ENCODE data around the gene ZFPM1.
A peak's percentile ranks its signal among the peaks of the same experiment; 100 is the strongest.

Gene ZFPM1

GRCh38 chr16:88548131-88548874, 95.2 kb downstream of the ZFPM1 start:
- DNase-seq: no peak

GRCh38 chr16:88548985-88549384, 95.9 kb downstream of the ZFPM1 start:
- DNase-seq: no peak

GRCh38 chr16:88549671-88550245, 96.7 kb downstream of the ZFPM1 start:
- DNase-seq: no peak

DNA sequence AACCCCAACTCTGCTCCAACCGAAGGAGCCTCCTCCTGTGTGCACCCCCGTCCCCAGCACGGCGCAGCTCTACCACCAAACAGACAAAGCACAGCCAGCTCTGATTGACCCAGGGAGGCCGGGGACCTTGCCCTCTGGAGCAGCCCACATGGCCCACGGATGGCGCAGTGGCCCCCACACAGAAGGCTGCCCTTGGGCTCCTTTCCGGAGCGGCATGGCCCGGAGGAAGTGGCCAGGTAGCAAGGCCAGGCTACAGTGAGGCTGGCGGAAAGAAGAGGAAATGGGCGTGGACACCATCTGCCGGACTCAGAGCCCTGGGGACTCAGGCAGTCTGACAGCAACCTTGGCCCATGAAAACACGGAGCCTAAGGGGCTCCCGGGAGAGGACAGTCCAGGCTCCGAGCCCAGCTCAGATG, 97.2 kb downstream of the ZFPM1 start:
- DNase-seq: no peak

- DNase-seq: no peak
Observed at GRCh38 chr16:88552166-88552565, 99.1 kb downstream of the ZFPM1 start.

GRCh38 chr16:88552815-88553214, 99.7 kb downstream of the ZFPM1 start:
- DNase-seq: no peak

DNA sequence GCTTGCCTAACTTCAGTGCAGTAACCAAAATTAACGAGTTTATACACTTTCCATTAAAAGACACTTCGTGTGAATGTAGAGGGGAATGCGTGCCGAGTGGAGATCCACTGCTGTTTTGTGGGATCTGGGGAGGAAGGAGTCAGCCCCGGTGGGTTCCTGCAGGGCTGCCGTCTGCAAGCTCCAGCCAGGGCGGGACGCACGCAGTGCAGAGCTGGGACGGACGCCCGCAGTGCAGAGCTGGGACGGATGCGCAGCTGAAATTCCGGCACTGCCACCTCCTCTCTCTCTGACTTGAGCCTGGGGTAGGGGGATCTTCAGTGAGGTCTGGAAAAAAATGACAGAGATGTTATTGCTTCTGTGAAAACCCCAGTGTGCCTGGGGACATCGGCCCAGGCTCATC, 100.7 kb downstream of the ZFPM1 start:
- DNase-seq: no peak

- no peak for DNase-seq
Observed at GRCh38 chr16:88554711-88555264, 101.7 kb downstream of the ZFPM1 start.

GRCh38 chr16:88556294-88556988, 103.4 kb downstream of the ZFPM1 start:
- DNase-seq: no peak

DNA sequence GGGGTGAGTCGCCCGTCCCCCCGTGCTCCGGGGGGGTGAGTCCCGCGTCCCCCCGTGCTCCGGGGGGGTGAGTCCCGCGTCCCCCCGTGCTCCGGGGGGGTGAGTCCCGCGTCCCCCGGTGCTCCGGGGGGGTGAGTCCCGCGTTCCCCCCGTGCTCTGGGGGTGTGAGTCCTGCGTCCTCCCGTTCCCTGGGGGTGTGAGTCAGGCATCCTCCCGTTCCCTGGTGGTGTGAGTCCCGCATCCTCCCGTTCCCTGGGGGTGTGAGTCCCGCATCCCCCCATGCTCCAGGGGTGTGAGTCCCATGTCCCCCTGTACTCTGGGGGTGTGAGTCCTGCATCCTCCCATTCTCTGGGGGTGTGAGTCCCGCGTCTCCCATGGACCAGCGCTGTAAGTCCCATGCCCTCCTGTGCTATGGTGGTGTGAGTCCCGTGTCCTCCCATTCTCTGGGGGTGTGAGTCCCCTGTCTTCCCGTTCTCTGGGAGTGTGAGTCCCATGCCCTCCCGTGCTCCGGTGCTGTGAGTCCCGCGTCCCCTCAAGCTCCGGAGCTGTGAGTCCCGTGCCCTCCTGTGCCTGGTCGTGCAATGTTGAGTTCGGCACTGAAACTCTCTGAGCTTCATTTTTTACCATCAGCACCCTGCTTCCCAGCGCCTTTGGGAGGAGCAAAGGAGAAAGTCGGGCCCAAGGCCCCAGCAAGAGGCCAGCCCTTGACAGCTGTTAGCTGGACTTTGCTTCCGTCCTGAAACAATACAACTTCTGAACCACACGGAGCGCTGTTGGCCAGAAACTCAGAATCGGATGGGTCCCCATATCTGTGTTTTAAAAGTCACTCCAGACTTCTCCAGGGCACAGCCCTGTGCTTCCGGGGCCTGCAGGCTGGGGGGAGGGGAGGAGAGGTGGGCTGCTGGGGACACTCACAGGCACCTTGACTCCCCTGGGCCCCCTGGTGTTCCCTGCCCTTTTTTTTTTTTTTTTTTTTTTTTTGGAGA, 105.7 kb downstream of the ZFPM1 start:
- no peak for DNase-seq

- DNase-seq: no peak
Observed at GRCh38 chr16:88560714-88561484, 107.8 kb downstream of the ZFPM1 start.

GRCh38 chr16:88561485-88562359, 108.6 kb downstream of the ZFPM1 start:
- peak; percentile 50 for DNase-seq

GRCh38 chr16:88566158-88566557, 113.1 kb downstream of the ZFPM1 start:
- peak; percentile 45 for DNase-seq

DNA sequence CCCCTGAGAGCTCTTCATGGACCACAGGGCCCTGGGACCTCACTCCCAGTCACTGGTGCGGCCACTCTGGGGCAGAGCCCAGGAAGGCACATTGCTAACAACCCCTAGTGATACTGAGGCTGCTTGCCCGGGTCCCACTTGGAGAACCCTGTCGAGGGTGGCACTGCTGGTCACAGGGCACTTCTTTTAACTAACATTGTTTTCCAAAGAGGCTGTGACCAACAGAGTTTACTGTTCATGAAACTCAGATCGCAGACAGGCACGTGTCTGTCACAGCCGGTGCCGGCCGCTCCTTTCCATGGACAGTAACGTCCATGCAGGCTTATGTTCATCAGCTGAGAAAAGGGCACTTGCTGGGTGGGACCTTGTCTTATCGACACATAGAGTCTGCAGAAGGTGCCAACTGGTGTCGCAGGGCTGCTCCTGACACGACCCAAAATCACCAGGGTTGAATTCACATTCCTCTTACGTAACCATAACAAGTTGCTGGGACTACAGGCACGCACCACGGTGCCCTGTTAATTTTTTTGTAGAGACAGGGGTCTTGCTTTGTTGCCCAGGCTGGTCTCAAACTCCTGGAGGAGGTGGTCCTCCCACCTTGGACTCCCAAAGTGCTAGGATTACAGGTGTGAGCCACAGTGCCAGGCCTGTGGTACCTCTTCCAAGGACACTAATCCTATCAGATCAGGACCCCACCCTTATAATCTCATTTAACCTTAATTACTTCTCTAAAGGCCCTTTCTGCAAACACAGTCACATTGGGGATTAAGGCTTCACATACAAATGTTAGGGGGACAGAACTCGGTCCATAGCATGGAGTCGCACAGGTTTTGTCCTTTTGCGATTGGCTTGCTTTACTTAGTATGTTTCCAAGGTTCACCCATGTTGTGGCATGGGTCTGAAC, 115.9 kb downstream of the ZFPM1 start:
- no peak for DNase-seq

GRCh38 chr16:88569614-88569984, 116.5 kb downstream of the ZFPM1 start:
- no peak for DNase-seq

- DNase-seq: peak; percentile 99
Observed at GRCh38 chr16:88569985-88570690, 117.1 kb downstream of the ZFPM1 start, which contains the start of gene ZC3H18. ZC3H18 (plus strand) TSS chr16:88570403; CDS start chr16:88577124, 6,721 bp downstream.

DNA sequence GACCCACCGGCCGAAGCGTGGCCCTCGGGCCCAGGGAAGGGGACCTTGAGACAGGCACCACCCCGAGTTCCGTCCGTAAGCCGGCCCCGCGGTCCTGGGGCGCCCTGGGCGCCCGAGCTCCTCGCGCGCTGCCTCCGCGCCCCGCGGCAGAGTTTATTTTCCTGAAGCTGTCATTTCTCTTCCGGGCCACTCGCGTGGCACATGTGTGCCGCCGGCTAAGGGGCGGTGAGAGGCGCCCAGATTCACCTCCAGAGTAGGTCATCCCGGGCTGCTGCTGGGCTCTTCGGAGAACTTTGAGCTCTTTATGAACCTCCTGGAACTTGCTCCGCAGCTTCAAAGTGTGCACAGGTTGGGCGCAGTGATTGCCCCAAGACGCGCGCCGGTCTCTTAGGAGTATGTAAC, 117.6 kb downstream of the ZFPM1 start:
- peak; percentile 48 for DNase-seq

- DNase-seq: no peak
Observed at GRCh38 chr16:88575251-88575650, 122.2 kb downstream of the ZFPM1 start.

GRCh38 chr16:88576307-88576706, 123.2 kb downstream of the ZFPM1 start:
- DNase-seq: no peak

Measured in activated CD8-positive, alpha-beta memory T cell treated with anti-CD3 and anti-CD28 coated beads, Interleukin-2, amount 50 U/mL, for 4 hours (primary cell).